ENCODE measurements around the gene GALNT13.

The GALNT13 gene

DNA sequence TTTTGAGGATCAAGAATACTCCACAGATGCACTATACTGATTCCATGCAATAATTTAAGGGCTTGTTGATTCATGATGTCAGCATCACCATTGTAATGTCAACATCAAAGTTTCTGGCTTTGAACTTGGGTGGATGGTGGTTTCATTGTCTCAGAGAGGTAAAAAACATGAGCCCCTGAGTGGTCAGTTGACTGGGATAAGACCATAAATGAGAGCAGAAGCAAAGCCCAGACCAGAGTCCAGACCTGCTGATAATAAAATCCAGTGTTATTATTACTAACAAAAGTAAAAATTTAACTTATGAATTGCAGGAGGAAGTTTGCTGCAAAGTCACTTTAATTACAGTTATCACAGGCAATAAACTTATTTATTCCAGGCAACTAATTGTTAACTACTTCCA is 358.2 kb downstream of the GALNT13 start:
- DNase-seq: no peak

GRCh38 chr2:154231021-154231420 is 359.3 kb downstream of the GALNT13 start:
- no peak for DNase-seq

DNA sequence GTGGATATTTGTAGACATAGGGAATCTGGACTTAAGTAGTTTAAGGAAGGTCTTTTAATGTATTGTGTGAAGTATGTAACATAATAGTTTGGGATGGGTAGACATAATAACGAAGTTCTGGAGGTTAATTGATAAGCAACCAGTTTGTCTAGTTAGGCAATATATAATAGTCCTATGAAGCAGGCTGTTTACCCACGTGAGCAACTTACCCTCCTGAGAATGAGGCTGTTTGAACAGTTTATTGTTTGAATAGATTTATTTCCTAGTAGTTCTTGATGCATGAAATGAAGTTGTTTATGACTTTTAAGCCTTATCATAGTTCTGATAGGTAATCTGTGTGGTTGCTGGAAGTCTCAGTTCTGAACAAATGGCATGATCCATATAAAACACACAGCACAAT is 361.5 kb downstream of the GALNT13 start:
- DNase-seq: no peak

GRCh38 chr2:154238252-154238651 is 366.5 kb downstream of the GALNT13 start:
- no peak for DNase-seq

DNA sequence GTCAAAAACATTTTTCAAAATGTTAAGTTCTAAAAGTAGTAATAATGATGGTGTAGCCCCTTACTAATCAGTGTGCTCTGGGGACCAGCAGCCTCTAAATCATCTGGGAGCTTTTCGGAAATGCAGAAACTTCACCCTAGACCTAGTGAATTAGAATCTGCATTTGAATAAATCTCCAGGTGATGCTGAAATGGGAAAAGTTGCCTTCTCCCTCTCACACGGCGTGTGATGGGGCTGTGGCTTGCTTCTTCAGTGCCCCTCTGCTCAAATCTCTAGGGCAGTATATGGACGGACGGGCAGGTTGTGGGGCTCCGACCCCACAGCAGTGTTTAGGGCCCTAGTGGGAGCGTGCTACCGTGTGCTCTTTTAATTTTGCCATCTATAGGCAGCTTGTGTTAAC is 368.6 kb downstream of the GALNT13 start:
- DNase-seq: no peak

DNA sequence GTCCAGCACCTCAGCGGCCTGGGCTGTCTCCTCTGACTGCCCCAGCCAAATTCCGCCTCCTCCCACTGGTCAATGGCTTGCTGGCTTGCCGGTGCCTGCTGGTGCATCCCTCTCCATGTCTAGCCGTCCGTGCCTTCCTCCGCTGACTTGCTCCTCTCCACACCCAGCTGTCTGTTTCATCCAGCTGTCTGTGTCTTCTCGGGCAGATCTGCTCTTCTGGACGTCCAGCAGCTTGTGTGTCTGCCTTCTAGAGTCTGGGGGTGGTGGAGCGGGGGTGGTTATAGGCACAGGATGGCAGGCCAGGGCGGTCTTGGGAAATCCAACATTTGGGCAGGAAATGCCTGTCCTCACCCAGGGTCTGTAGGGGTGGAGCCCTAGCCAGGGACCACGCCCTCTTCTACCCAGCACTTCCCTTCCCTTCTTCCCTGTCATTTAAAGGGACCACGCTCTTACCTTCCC is 369.2 kb downstream of the GALNT13 start:
- no peak for DNase-seq

DNA sequence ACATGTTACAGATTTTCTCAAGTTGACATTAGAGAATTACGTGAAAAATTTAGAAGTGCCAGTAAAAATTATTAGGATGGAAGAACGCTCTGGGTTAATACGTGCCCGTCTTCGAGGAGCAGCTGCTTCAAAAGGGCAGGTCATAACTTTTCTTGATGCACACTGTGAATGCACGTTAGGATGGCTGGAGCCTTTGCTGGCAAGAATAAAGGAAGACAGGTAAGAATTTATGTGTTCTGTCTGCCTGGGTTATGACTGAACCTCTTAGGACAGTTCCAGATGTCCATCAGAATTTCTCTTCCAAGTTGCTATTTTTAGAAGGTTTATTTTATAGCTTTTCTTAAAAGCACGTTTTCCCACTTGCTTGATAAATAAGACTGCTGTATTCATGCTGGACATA is 371.0 kb downstream of the GALNT13 start:
- DNase-seq: no peak

DNA sequence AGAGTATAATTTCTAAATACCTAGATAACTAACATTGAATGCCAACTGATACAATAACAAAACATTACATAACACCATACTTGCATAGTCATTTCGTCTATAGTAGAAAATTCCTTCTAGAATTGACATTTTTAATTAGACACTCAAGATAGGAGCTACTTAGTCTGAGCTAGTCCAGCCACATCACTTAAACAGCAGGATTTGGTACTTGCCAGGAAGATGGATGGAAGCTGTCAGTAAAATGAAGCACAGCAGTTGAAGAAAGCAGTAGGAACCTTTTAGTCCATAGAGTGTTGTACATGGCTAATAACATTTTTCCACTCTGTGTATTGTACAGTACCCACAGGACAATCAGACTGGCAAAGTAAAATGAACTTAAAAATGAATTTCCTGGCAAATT is 372.0 kb downstream of the GALNT13 start:
- no peak for DNase-seq

- no peak for DNase-seq
Observed at GRCh38 chr2:154244932-154245331, 373.2 kb downstream of the GALNT13 start.

- no peak for DNase-seq
Observed at GRCh38 chr2:154247503-154247902, 375.8 kb downstream of the GALNT13 start.

DNA sequence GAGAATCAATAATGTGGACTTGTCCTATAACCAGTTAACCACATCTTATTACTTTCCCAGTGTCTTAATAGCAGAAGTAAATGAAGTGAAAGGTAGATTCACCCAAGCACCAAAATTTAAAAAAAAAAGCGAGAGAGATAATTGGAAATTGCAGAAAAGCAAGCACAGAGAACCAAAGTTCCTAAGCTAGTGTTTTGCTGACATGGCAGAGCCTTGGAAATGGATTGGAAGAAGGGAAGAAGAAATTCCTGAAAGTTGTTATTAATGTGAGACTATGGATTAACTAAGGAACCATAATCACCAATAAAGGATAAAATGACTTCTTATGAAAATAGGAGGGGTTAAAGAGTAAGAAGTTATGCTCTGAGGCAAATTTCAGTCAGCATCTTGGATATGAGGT is 384.4 kb downstream of the GALNT13 start:
- DNase-seq: no peak

DNA sequence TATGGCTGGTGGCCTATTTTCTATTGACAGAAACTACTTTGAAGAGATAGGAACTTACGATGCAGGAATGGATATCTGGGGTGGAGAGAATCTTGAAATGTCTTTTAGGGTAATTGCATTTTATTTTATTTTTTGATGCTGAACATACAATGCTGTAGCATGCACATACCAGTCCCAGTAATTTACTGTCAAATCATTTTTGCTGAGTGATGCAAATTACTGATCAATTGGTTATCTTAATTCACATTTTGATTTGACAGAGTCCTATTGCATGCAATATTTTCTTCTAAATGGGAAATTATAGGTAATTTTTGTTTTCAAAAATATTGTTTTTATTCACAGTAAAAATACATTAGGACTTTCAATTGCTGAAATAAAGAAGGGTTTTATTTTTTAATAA is 387.3 kb downstream of the GALNT13 start:
- no peak for DNase-seq

- DNase-seq: no peak
Observed at GRCh38 chr2:154261473-154262027, 389.8 kb downstream of the GALNT13 start.

DNA sequence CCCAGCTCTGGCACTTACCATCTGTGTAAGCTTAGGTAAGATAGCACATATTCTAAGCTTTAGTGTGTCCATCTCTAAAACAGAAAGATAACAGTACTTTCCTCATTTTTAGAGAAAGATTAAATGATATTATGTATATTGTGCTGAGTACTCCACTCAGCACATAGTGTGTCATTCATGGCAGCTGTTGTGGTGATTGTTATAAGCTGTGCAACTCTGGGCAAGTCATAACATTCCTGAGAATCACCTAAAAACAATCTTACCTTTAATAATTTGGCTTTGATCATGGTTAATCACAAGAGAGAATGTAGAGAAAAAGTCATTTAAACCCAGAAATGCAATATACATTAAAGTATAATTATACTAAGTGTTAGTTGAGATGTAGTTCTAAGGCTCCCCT is 391.5 kb downstream of the GALNT13 start:
- DNase-seq: no peak

- DNase-seq: no peak
Observed at GRCh38 chr2:154264024-154264423, 392.3 kb downstream of the GALNT13 start.

DNA sequence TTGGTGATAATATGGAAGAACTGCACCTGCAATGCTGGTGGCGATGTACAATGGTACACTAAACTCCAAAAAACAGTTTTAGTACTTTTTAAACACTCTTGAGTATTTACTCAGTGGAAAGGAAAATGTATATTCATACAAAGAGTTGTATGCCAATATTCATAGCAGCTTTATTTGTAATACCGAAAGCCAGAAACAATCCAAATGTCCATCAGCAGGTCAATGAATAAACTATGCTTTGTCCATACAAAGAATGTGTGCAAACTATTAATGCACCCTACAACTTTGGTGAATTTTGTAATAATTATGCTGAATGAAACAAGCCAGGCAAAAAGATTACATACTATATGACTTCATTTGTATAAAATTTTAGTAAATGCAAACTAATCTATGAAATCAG is 396.3 kb downstream of the GALNT13 start:
- DNase-seq: no peak

DNA sequence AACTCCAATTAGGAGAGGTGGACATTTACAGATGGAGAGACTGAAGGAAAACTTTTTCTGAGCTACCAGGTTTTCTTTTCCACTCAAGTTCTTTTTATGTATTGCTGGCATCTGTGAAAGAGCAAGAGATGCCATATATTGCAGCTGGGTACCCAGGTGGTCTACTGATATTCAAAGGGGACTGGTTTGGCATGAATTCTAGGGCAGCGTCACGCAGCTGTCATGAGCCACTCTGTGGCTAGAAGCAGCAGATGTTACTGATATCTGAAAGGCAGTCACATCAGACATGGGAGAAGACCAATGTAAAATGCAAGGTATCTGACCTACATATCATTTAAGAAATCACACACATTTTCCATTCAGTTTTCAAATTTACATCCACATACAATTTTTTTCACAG is 408.8 kb downstream of the GALNT13 start:
- DNase-seq: no peak

GRCh38 chr2:154289870-154290269 is 418.1 kb downstream of the GALNT13 start:
- no peak for DNase-seq

DNA sequence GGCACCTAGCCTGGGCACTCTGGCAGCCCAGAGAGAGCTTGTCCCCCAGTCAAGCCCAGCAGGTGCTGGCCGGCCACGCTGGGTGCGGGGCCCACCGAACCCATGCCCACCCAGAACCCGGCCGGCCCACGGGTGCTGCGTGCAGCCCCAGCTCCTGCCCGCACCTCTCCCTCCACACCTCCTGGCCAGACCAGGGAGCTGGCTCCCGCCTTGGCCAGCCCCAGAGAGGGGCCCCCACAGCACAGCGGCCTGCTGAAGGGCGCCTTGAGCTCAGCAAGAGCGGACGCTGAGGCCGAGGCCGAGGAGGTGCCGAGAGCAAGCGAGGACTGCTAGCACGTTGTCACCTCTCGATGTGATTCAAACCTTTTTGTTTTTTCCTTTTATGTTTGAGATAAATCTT is 419.8 kb downstream of the GALNT13 start:
- DNase-seq: no peak

DNA sequence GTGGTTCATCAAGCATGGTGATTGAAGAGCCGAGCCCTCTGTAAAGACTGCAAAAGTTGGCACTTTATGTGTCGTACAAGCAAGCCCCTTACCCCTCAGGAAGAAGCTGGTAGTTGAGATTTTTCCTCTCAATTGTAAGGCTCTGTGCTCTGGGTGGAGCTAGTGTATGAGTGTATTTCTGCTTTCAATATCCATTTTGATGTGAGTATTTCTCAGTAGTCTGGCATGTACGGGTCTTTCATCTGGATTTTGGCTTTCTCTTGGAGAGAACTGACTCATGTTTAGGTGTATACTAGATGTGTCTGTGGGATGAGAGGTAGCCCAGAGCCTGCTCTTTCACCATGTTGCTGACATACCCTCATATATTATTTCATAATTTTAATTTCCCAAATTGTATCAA is 420.2 kb downstream of the GALNT13 start:
- no peak for DNase-seq

DNA sequence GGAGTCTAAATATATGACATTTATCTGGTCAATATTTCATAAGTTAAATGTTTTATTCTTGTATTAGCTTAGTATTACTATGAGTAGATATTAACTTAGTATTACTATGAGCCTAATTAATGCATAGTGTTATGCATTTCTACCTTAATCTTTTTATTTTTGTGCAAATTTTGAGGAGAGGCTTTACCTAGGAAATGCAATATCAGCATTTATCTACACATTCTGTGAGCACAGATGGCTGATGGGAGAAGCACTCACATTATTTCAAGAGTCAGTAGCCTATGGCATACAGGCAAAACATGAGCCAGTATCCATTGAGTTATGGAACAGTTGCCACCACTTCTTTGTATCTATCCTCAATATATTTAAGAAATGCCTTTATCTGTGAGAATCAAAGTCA is 422.1 kb downstream of the GALNT13 start:
- DNase-seq: no peak

DNA sequence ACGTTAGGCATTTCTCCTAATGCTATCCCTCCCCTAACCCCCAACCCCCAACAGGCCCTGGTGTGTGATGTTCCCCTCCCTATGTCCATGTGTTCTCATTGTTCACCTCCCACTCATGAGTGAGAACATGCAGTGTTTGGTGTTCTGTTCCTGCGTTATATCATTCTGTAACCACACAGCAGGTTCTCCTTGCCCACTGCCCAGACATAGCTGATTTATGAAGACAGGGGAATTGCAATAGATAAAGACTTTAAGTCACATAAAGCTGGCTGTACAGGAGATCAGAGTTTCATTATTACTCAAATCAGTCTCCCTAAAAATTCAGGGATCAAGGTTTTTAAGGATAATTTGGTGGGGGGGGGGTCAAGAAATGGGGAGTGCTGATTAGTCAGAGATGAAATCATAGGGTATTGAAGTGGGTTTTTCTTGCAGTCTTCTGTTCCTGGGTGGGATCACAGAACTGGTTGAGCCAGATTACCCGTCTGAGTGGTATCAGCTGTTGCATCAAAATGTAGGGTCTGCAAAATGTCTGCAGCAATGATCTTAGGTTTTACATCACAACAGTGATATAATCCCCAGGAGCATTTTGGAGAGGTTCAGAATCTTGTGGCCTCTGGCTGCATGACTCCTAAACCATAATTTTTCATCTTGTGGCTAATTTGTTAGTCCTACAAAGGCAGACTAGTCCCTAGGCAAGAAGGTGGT is 434.7 kb downstream of the GALNT13 start:
- no peak for DNase-seq

DNA sequence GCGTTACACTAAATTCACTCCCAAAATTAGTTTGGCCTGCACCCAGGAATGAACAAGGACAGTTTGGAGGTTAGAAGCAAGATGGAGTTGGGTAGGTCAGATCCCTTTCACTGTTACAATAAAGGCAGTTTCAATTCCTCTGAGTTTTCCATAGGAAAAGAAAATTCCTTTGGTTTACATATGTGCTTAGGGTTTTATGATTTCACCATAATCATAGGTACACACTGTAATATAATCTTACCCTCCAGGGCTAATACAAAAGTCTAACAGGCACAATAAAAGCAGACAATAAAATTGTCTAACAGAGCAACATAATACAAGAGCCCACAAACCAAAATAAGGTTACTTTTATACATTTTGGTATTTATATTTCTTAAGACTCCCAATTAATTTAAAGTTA is 435.3 kb downstream of the GALNT13 start:
- no peak for DNase-seq

- DNase-seq: no peak
Observed at GRCh38 chr2:154324601-154325000, 452.9 kb downstream of the GALNT13 start.

DNA sequence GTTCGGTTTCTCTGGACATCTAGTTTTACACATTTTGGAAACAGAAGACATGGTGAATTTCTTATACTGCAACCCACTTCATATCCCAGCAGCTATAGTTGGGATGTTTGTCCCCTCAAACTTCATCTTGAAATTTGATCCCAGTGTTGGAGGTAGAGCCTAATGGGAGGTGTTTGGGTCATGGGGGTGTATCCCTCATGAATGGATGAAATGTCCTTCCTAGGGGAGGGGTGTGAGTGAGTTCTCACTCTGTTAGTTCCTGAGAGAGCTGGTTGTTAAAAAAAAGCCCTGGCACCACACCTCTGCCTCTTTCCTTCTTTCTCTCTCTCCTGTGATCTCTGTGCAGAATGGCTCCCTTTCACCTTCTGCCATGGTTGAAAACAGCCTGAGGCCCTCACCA is 457.8 kb downstream of the GALNT13 start:
- DNase-seq: no peak

Measured in CD4-positive, alpha-beta T cell treated with Interleukin-12 subunit alpha and Interleukin-12 subunit beta, for 1 hour (primary cell).